Peyer's patch (tissue), 4 donors: Measurements from ENCODE around the gene ASCL2.
"Not testable (repeated sequence)": the region's sequence is repeated elsewhere in the genome, so short reads cannot be mapped to it uniquely, and the experiment has no call there.

Source experiments
- CTCF ChIP-seq, 6 experiments: fragments of 450-650 bp in 4 of 6; fragments of 200-600 bp in 2 of 6; sonication (generic) in 1 of 6; IDR thresholded peaks; one replicate each; pipeline ENCODE4 v1.5.1; 2017 to 2019; ENCODE audit warnings: antibody characterized with exemption in 6 of 6, mild to moderate bottlenecking in 3 of 6, moderate library complexity in 1 of 6
- POLR2A ChIP-seq, 2 donors: fragments of 450-650 bp; IDR thresholded peaks; one replicate each; pipeline ENCODE4 v1.5.1; 2017; ENCODE audit warnings: antibody characterized with exemption in 2 of 2, mild to moderate bottlenecking in 2 of 2, moderate library complexity in 2 of 2

- not testable (repeated sequence) for TF ChIP-seq CTCF, POLR2A (IDR thresholded peaks at IDR 0.05)
Observed at GRCh38 chr11:2286350-2286749, 16.0 kb upstream of the ASCL2 start.
